IMR-90 (cell line): ENCODE data around the gene AATF. TPM values are rescaled to one million over a fixed set of nuclear protein-coding genes. Genes with fewer than 3 reads are reported as not detected.

ENCODE experiments used
- ATAC-seq: fragments of 200-7000 bp; cut with Tn5 transposase; 2 replicates; pipeline ENCODE4 v1.9.1; 2020; ENCODE audit warnings: low read depth, mild to moderate bottlenecking, moderate library complexity
- BruUV-seq: library from RNA; stranded (reverse); fragments of 400-500 nt; replicated peaks from 2 replicates; lab custom pipeline; 2021; lab: Mats Ljungman, UMichigan
- CTCF ChIA-PET: fragments of 300-600 bp; formaldehyde crosslinking; extraction: SDS; loops from one replicate; lab custom pipeline; 2021; ENCODE audit warnings: antibody characterized with exemption; lab: Yijun Ruan, JAX
- POLR2A ChIA-PET: fragments of 300-600 bp; sonication (Branson Sonifier 250); formaldehyde crosslinking; loops from one replicate; lab custom pipeline; 2022; ENCODE audit warnings: antibody characterized with exemption; ENCODE audit not compliant: unreplicated experiment; lab: Charles Lee
- DNase-seq: peaks from one replicate; pipeline ENCODE4 v3.0.0; 2013
- H2AFZ ChIP-seq: replicated peaks from 2 replicates; pipeline ENCODE3; 2013; ENCODE audit warnings: low read length, mild to moderate bottlenecking; ENCODE audit not compliant: poor library complexity
- H2AK5ac ChIP-seq: 2 replicates; pipeline ENCODE4 v1.6.1; 2013; ENCODE audit warnings: low read depth, low read length, inconsistent platforms
- H2AK9ac ChIP-seq: replicated peaks from 2 replicates; pipeline ENCODE3; 2013; ENCODE audit warnings: mild to moderate bottlenecking, low read depth, low read length, moderate library complexity; ENCODE audit not compliant: poor library complexity
- H2BK120ac ChIP-seq: 2 replicates; pipeline ENCODE4 v1.6.1; 2013; ENCODE audit warnings: low read depth, low read length, inconsistent platforms
- H2BK15ac ChIP-seq: 3 replicates; pipeline ENCODE4 v1.6.1; 2013; ENCODE audit warnings: low read depth, low read length, inconsistent platforms
- H2BK20ac ChIP-seq: 2 replicates; pipeline ENCODE4 v1.6.1; 2013; ENCODE audit warnings: low read depth, mild to moderate bottlenecking, inconsistent platforms, low read length, moderate library complexity
- H2BK5ac ChIP-seq: 2 replicates; pipeline ENCODE4 v1.6.1; 2013; ENCODE audit warnings: mild to moderate bottlenecking, low read depth, low read length, inconsistent platforms; ENCODE audit not compliant: poor library complexity, severe bottlenecking
- H3K14ac ChIP-seq: replicated peaks from 2 replicates; pipeline ENCODE4 v1.6.1; 2013; ENCODE audit warnings: low read depth, low read length, inconsistent platforms
- H3K18ac ChIP-seq: 2 replicates; pipeline ENCODE4 v1.6.1; 2013; ENCODE audit warnings: low read depth, low read length, control low read depth
- H3K23ac ChIP-seq: 2 replicates; pipeline ENCODE4 v1.6.1; 2013; ENCODE audit warnings: low read depth, low read length, inconsistent platforms
- H3K27ac ChIP-seq: 2 replicates; pipeline ENCODE4 v1.5.1; 2013; ENCODE audit warnings: mild to moderate bottlenecking, control low read depth, low read length; ENCODE audit not compliant: insufficient read depth
- H3K27me3 ChIP-seq: 2 replicates; pipeline ENCODE4 v1.6.1; 2013; ENCODE audit warnings: low read length; ENCODE audit not compliant: control insufficient read depth, insufficient read depth
- H3K36me3 ChIP-seq: 2 replicates; pipeline ENCODE4 v1.6.1; 2013; ENCODE audit warnings: low read length, mixed read lengths; ENCODE audit not compliant: control insufficient read depth, insufficient read depth
- H3K4ac ChIP-seq: 2 replicates; pipeline ENCODE4 v1.6.1; 2013; ENCODE audit warnings: low read depth, low read length, inconsistent platforms
- H3K4me1 ChIP-seq: 2 replicates; pipeline ENCODE4 v1.6.1; 2013; ENCODE audit warnings: low read length, mixed read lengths; ENCODE audit not compliant: control insufficient read depth, insufficient read depth
- H3K4me2 ChIP-seq: 2 replicates; pipeline ENCODE4 v1.6.1; 2013; ENCODE audit warnings: low read depth, mild to moderate bottlenecking, control low read depth, low read length, moderate library complexity
- H3K4me3 ChIP-seq: 2 replicates; pipeline ENCODE4 v1.5.1; 2013; ENCODE audit warnings: low read depth, mild to moderate bottlenecking, control low read depth, low read length, moderate library complexity; ENCODE audit not compliant: insufficient read depth
- H3K56ac ChIP-seq: 2 replicates; pipeline ENCODE4 v1.6.1; 2013; ENCODE audit warnings: low read length, inconsistent platforms; ENCODE audit not compliant: insufficient read depth; ENCODE audit errors: extremely low read depth
- H3K79me1 ChIP-seq, 2 experiments: 2 replicates each; pipeline ENCODE4 v1.6.1; 2013; ENCODE audit warnings: low read length in 2 of 2, inconsistent platforms in 1 of 2, low read depth in 1 of 2
- H3K9ac ChIP-seq: 2 replicates; pipeline ENCODE4 v1.6.1; 2013; ENCODE audit warnings: low read depth, low read length, control low read depth
- H3K9me1 ChIP-seq: 2 replicates; pipeline ENCODE4 v1.6.1; 2013; ENCODE audit warnings: low read length, inconsistent platforms; ENCODE audit not compliant: insufficient read depth
- H3K9me3 ChIP-seq: 2 replicates; pipeline ENCODE4 v1.6.1; 2013; ENCODE audit warnings: low read length; ENCODE audit not compliant: control insufficient read depth, insufficient read depth
- H4K20me1 ChIP-seq: 2 replicates; pipeline ENCODE4 v1.6.1; 2013; ENCODE audit warnings: low read length, inconsistent platforms; ENCODE audit not compliant: insufficient read depth
- H4K5ac ChIP-seq: 2 replicates; pipeline ENCODE4 v1.6.1; 2013; ENCODE audit warnings: mild to moderate bottlenecking, low read depth, low read length, control low read depth
- H4K8ac ChIP-seq, 2 experiments: 2 replicates each; pipeline ENCODE4 v1.6.1; 2013; ENCODE audit warnings: low read depth in 2 of 2, low read length in 2 of 2, control low read depth in 1 of 2, inconsistent platforms in 1 of 2
- H4K91ac ChIP-seq: 2 replicates; pipeline ENCODE4 v1.6.1; 2013; ENCODE audit warnings: low read depth, low read length, inconsistent platforms; ENCODE audit not compliant: insufficient read depth
- CEBPB ChIP-seq: IDR thresholded peaks from 2 replicates; pipeline ENCODE4 v1.6.1; 2012; ENCODE audit warnings: low read depth, low read length, improper control_type of control experiment
- CHD1 ChIP-seq: IDR thresholded peaks from 2 replicates; pipeline ENCODE4 v1.6.1; 2012; ENCODE audit warnings: low read depth, low read length, improper control_type of control experiment
- ELK1 ChIP-seq: fragments of 150-350 bp; IDR thresholded peaks from 2 replicates; pipeline ENCODE4 v1.6.1; 2016; ENCODE audit warnings: low read depth, mild to moderate bottlenecking, low read length, moderate library complexity, borderline replicate concordance
- FOS ChIP-seq: fragments of 150-350 bp; IDR thresholded peaks from 2 replicates; pipeline ENCODE4 v1.6.1; 2016; ENCODE audit warnings: low read depth, low read length
- MAZ ChIP-seq: IDR thresholded peaks from 2 replicates; pipeline ENCODE4 v1.6.1; 2012; ENCODE audit warnings: low read depth, mild to moderate bottlenecking, low read length, improper control_type of control experiment, moderate library complexity, borderline replicate concordance
- MXI1 ChIP-seq: IDR thresholded peaks from 2 replicates; pipeline ENCODE4 v1.6.1; 2012; ENCODE audit warnings: low read depth, mild to moderate bottlenecking, low read length, moderate library complexity, borderline replicate concordance
- NFE2L2 ChIP-seq: fragments of 150-350 bp; IDR thresholded peaks from 2 replicates; pipeline ENCODE4 v1.6.1; 2016; ENCODE audit warnings: low read depth, mild to moderate bottlenecking, low read length
- POLR2A ChIP-seq: IDR thresholded peaks from 2 replicates; pipeline ENCODE4 v1.6.1; 2012; ENCODE audit warnings: mild to moderate bottlenecking, low read depth, low read length
- RAD21 ChIP-seq: IDR thresholded peaks from 2 replicates; pipeline ENCODE4 v1.6.1; 2012; ENCODE audit warnings: low read length, improper control_type of control experiment
- RCOR1 ChIP-seq: IDR thresholded peaks from 2 replicates; pipeline ENCODE4 v1.6.1; 2012; ENCODE audit warnings: mild to moderate bottlenecking, low read length, improper control_type of control experiment; ENCODE audit not compliant: insufficient replicate concordance
- RFX5 ChIP-seq: IDR thresholded peaks from 2 replicates; pipeline ENCODE4 v1.8.0; 2012; ENCODE audit warnings: low read depth, mild to moderate bottlenecking, low read length, moderate library complexity
- SMC3 ChIP-seq: fragments of 150-350 bp; IDR thresholded peaks from 2 replicates; pipeline ENCODE4 v1.6.1; 2016; ENCODE audit warnings: low read depth, mild to moderate bottlenecking, antibody characterized with exemption, low read length, moderate library complexity
- USF2 ChIP-seq: fragments of 150-350 bp; IDR thresholded peaks from 2 replicates; pipeline ENCODE4 v1.6.1; 2017; ENCODE audit warnings: mild to moderate bottlenecking, antibody characterized with exemption, low read length, low read depth
- WGBS, 2 experiments: methylation state at CpG; one replicate each; pipeline versions ENCODE4 v1.1.5 to v1.1.7; 2013; ENCODE audit warnings: missing lambda C conversion rate in 2 of 2; ENCODE audit not compliant: insufficient read length in 1 of 2; ENCODE audit errors: extremely low coverage in 2 of 2; 5-methylcytosine and 5-hydroxymethylcytosine counted together
- dilution Hi-C: fragments of 300-500 bp; cut with HindIII; formaldehyde crosslinking; loops from one replicate; pipeline ENCODE4 v1.14.3; 2018; ENCODE audit warnings: low sequenced_read_pairs; ENCODE audit not compliant: unreplicated experiment
- in situ Hi-C: fragments of 300-500 bp; cut with MboI; formaldehyde crosslinking; loops from 3 replicates; pipeline ENCODE4 v1.14.3; 2019; ENCODE audit warnings: low sequenced_read_pairs, inconsistent platforms, mixed read lengths
- intact Hi-C: fragments of 100-400 bp; cut with micrococcal nuclease; formaldehyde crosslinking; loops from 2 replicates; pipeline ENCODE4 v1.10.0; 2022
- polyA plus RNA-seq, 3 experiments: library from polyadenylated mRNA; depleted of rRNA; stranded (reverse); fragments of >200 nt; gene quantifications; 2 replicates each; pipeline ENCODE4 v1.2.3, GENCODE V29; 2012; ENCODE audit warnings: low replicate concordance in 1 of 3
- total RNA-seq: library from RNA; depleted of rRNA; stranded (reverse); fragments of >200 nt; gene quantifications from 2 replicates; pipeline ENCODE4 v1.2.3, GENCODE V29; 2012

AATF gene
- total and polyA plus RNA-seq, 2 of the 4 experiments (the other 2 are of a cell fraction): 21.0 to 34.8 TPM

- Histone ChIP-seq H3K18ac (no peak overlapping the region), H2AK5ac (no peak overlapping the region), H2BK15ac (no peak overlapping the region), H3K79me1 (peaks cover 8 to 10% of the 10 kb centered on the region in 2 experiments; a peak in 3 of 4 replicates), H3K14ac (no peak overlapping the region), H2BK120ac (no peak overlapping the region), H3K4me3 (no peak overlapping the region), H3K4me2 (no peak overlapping the region), H2AFZ (no peak overlapping the region), H3K56ac (no peak overlapping the region), H3K4ac (no peak overlapping the region), H2AK9ac (no peak overlapping the region), H3K36me3 (no peaks in the 10 kb centered on the region), H4K5ac (no peak overlapping the region), H3K9me3 (peaks cover 14% of the 10 kb centered on the region), H4K20me1 (no peaks in the 10 kb centered on the region; the same call in none of the 2 replicates), H2BK5ac (no peak overlapping the region), H4K8ac (no peak overlapping the region), H3K4me1 (peaks cover 3% of the 10 kb centered on the region), H3K9ac (no peak overlapping the region), H3K27ac (no peak overlapping the region), H3K9me1 (no peaks in the 10 kb centered on the region), H4K91ac (no peak overlapping the region), H2BK20ac (no peak overlapping the region), H3K27me3 (peaks cover 74% of the 10 kb centered on the region), H3K23ac (no peak overlapping the region)
- TF ChIP-seq CEBPB (no peak), FOS (no peak), RAD21 (no peak), USF2 (no peak), ELK1 (no peak), POLR2A (no peak), MXI1 (no peak), RCOR1 (no peak), CHD1 (no peak), MAZ (no peak), RFX5 (no peak), SMC3 (no peak), NFE2L2 (no peak)
- in situ Hi-C loops: no loop called here
- DNase-seq (no peak), ATAC-seq (no peak)
- dilution Hi-C loops: no loop called here
- WGBS, 2 experiments: no CpG with 5 or more reads among the region's 1 CpG
- POLR2A ChIA-PET: no interaction called here
- BruUV-seq: no TSS peak
- intact Hi-C loops: loop anchor here (5.0 to 10.0 kb wide), 2 partner anchors 102 to 310 kb away; no protein-coding TSS in a partner anchor
- CTCF ChIA-PET: interaction anchor here (0.6 kb wide), 1 partner anchor 45 kb away, joined by 3 read pairs; no protein-coding TSS in a partner anchor
Measured at GRCh38 chr17:36945140-36945539, 3.6 kb upstream of the AATF start.
